Testis (tissue), 3 donors: Measurements from ENCODE around the gene MINDY4B. TPM values are rescaled to one million over a fixed set of nuclear protein-coding genes. Genes with fewer than 3 reads are reported as not detected.

Source experiments
- DNase-seq: peaks from one replicate; pipeline ENCODE4 v3.0.0-alpha.2; 2019
- H3K27ac ChIP-seq, 2 donors: fragments of 200-600 bp; sonication (generic); one replicate each; pipeline ENCODE4 v1.5.1; 2019
- H3K27me3 ChIP-seq: fragments of 200-600 bp; sonication (generic); one replicate; pipeline ENCODE4 v1.5.1; 2019
- H3K36me3 ChIP-seq: fragments of 200-600 bp; sonication (generic); one replicate; pipeline ENCODE4 v1.5.1; 2017; ENCODE audit warnings: low read depth; ENCODE audit errors: missing control alignments
- H3K4me1 ChIP-seq: fragments of 200-600 bp; sonication (generic); one replicate; pipeline ENCODE4 v1.5.1; 2019
- H3K4me3 ChIP-seq, 2 donors: fragments of 200-600 bp; sonication (generic); one replicate each; pipeline ENCODE4 v1.5.1; 2017 to 2019
- H3K9me3 ChIP-seq: fragments of 200-600 bp; sonication (generic); one replicate; pipeline ENCODE4 v1.5.1; 2017
- CTCF ChIP-seq, 3 experiments: fragments of 450-650 bp in 2 of 3; fragments of 200-600 bp in 1 of 3; sonication (generic) in 1 of 3; IDR thresholded peaks; one replicate each; pipeline ENCODE4 v1.5.1; 2016 to 2019; ENCODE audit warnings: antibody characterized with exemption in 3 of 3, mild to moderate bottlenecking in 2 of 3, moderate library complexity in 1 of 3
- POLR2A ChIP-seq: fragments of 450-650 bp; IDR thresholded peaks from one replicate; pipeline ENCODE4 v1.6.1; 2017; ENCODE audit warnings: antibody characterized with exemption, mild to moderate bottlenecking, moderate library complexity
- WGBS, 2 donors: methylation state at CpG; one replicate each; pipeline ENCODE4 v1.1.5; 2018; 5-methylcytosine and 5-hydroxymethylcytosine counted together
- intact Hi-C: fragments of 100-400 bp; cut with DNase I; formaldehyde crosslinking; loops from one replicate; pipeline ENCODE4 v1.15.1; 2023; ENCODE audit warnings: low total_unique reads
- polyA plus RNA-seq: library from polyadenylated mRNA; stranded (reverse); fragments of 350-450 nt; fragmentation: Illumina TruSeq; extraction: RNeasy Lipid Tissue Mini Kit (QIAGEN cat#74804); gene quantifications from one replicate; pipeline ENCODE4 v1.2.3, GENCODE V29; 2014; ENCODE audit warnings: low read depth, low replicate concordance; ENCODE audit not compliant: insufficient read depth
- total RNA-seq, 2 donors: library from RNA; depleted of rRNA; stranded (reverse); fragments of >200 nt; gene quantifications; one replicate each; pipeline ENCODE4 v1.2.3, GENCODE V29; 2016

Gene MINDY4B
- total and polyA plus RNA-seq, 3 donors from 2014 or later = not detected

GRCh38 chr3:150844484-150844883, 60.8 kb downstream of the MINDY4B start:
- DNase-seq = peak; percentile 39
- Histone ChIP-seq H3K9me3 (no peaks in the 10 kb centered on the region), H3K27ac (peak overlapping the region; percentile 62 to 64), H3K4me1 (peaks cover 12% of the 10 kb centered on the region), H3K27me3 (no peaks in the 10 kb centered on the region), H3K36me3 (no peaks in the 10 kb centered on the region), H3K4me3 (no peak overlapping the region)
- intact Hi-C loops = no loop called here
- TF ChIP-seq CTCF (IDR thresholded peaks at IDR 0.05) (no peak), POLR2A (no peak)
- WGBS, 2 donors = 29 to 35% methylated on average over 3 of the region's 3 CpGs

- intact Hi-C loops = no loop called here
- Histone ChIP-seq H3K27me3 (no peaks in the 10 kb centered on the region), H3K27ac (peak overlapping the region; percentile 55 to 62), H3K9me3 (no peaks in the 10 kb centered on the region), H3K4me1 (peaks cover 12% of the 10 kb centered on the region), H3K36me3 (no peaks in the 10 kb centered on the region), H3K4me3 (no peak overlapping the region)
- no peak for DNase-seq
- TF ChIP-seq POLR2A (no peak), CTCF (IDR thresholded peaks at IDR 0.05) (no peak)
- WGBS, 2 donors = 58 to 62% methylated on average over 2 of the region's 2 CpGs
Measured at GRCh38 chr3:150843241-150843640, 62.0 kb downstream of the MINDY4B start.

GRCh38 chr3:150840802-150841515, 64.3 kb downstream of the MINDY4B start:
- no peak for TF ChIP-seq CTCF (IDR thresholded peaks at IDR 0.05)
- TF ChIP-seq POLR2A = no peak
- Histone ChIP-seq H3K36me3 (no peaks in the 10 kb centered on the region), H3K4me1 (peaks cover 11% of the 10 kb centered on the region), H3K4me3 (no peak overlapping the region), H3K27me3 (no peaks in the 10 kb centered on the region), H3K27ac (no peak overlapping the region), H3K9me3 (no peaks in the 10 kb centered on the region)
- DNase-seq = no peak
- whole genome bisulfite sequencing, 2 donors = 94 to 100% methylated on average over 2 to 4 of the region's 4 CpGs
- intact Hi-C loops = no loop called here

- intact Hi-C loops = no loop called here
- Histone ChIP-seq H3K27ac (no peak overlapping the region), H3K4me3 (no peak overlapping the region), H3K27me3 (no peaks in the 10 kb centered on the region), H3K4me1 (no peaks in the 10 kb centered on the region), H3K36me3 (no peaks in the 10 kb centered on the region), H3K9me3 (no peaks in the 10 kb centered on the region)
- WGBS, 2 donors = 86 to 89% methylated on average over 7 of the region's 7 CpGs
- TF ChIP-seq CTCF (IDR thresholded peaks at IDR 0.05) (no peak), POLR2A (no peak)
- no peak for DNase-seq
Measured at GRCh38 chr3:150830745-150831144, 74.5 kb downstream of the MINDY4B start.

GRCh38 chr3:150830094-150830681, 75.1 kb downstream of the MINDY4B start:
- no peak for DNase-seq
- TF ChIP-seq CTCF (IDR thresholded peaks at IDR 0.05) (no peak), POLR2A (no peak)
- WGBS, 2 donors = 89 to 91% methylated on average over 6 of the region's 6 CpGs
- intact Hi-C loops = no loop called here
- no peaks in the 10 kb centered on the region for H3K9me3 ChIP-seq
- no peak overlapping the region for H3K27ac ChIP-seq
- H3K4me3 ChIP-seq = no peak overlapping the region
- peaks cover 2% of the 10 kb centered on the region for H3K4me1 ChIP-seq
- no peaks in the 10 kb centered on the region for H3K27me3 ChIP-seq
- H3K36me3 ChIP-seq = no peaks in the 10 kb centered on the region
